Hematopoietic multipotent progenitor cell treated with erythropoietin and hydrocortisone succinate and interleukin-3 and kit ligand, for 6 days (in vitro differentiated cells): ENCODE data around the gene ASIC2.

Experiments
- DNase-seq: peaks from one replicate; pipeline ENCODE4 v3.0.0-alpha.2; 2015

Gene ASIC2

GRCh38 chr17:33242375-33243124 is 50.5 kb downstream of the ASIC2 start:
- DNase-seq: no peak

GRCh38 chr17:33241390-33241789 is 51.7 kb downstream of the ASIC2 start:
- DNase-seq: no peak

DNA sequence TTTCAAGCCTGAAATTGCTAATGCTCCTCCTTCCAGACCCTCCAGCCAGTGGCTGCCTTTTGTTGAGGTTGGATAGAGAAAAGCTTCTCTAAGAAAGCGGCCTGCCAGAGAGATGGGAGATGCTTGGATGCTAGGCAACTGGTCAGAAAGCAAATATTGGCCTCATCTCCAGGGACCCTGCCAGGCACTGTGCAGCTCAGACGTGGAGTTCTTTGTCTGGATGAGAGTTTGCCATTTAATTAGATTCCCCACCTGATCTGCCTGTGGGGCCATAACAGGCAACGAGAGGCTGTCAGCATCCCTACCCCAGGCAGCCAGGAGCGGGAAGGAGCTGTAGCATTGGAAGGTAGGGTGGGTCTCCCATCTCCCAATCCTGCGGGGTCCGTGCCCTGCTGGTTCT is 52.7 kb downstream of the ASIC2 start:
- DNase-seq: no peak

DNA sequence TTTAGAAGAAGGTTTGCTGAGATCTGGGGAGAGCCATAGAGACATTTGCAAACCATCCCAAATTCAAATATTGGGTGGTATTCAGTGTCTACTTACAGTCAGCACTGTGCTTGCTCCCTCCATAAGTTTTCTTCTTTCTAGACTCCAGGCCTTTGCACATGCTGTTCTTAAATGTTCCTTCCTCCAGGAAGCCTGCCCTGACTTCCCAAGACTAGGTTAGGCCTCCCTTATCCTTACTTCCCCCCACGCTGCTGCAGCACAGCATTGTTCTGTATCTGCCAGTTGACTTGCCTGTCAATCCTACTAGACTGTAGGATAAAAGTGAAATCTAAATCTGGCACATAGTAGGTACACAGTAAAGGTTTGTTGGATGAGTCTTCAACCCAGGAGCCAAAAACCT is 53.4 kb downstream of the ASIC2 start:
- DNase-seq: no peak

GRCh38 chr17:33234930-33235685 is 58.0 kb downstream of the ASIC2 start:
- DNase-seq: no peak

DNA sequence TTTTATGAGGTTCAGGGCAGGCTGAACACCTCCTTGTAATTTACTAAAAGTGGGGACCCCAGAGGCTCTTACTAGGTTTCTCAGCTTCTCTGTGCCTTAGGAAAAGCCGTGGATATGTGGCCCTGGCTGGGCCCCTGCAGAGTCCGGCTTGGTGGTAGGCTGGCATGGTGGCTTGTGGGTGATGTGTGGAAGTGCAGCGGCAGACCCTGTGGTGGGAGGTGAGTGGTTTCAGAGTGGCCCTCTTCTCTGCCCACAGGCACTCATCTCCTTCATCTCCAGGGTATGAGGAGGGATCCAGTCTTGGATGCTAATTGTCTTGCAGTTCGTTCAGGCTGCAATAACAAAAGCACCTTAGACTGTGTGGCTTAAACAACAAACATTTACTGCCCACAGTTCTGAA is 58.9 kb downstream of the ASIC2 start:
- DNase-seq: no peak

DNA sequence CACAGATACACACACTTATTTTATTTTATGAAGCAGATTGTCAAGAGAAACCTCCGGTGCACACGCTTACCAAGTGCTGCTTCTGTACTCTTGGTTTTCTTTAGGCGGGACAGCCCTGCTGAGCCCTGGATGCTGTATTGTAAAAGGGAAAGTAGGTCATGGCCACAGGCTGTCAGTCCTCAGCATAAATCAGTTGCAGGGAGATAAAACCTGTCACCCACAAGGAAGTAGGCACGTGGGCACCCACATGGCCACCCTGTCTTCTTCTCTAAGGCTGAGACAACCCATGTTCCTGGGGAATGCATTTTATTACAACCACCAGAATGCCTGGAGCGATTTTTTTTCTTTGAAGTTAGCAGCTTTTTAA is 59.3 kb downstream of the ASIC2 start:
- no peak for DNase-seq

GRCh38 chr17:33229499-33229898 is 63.6 kb downstream of the ASIC2 start:
- DNase-seq: no peak

DNA sequence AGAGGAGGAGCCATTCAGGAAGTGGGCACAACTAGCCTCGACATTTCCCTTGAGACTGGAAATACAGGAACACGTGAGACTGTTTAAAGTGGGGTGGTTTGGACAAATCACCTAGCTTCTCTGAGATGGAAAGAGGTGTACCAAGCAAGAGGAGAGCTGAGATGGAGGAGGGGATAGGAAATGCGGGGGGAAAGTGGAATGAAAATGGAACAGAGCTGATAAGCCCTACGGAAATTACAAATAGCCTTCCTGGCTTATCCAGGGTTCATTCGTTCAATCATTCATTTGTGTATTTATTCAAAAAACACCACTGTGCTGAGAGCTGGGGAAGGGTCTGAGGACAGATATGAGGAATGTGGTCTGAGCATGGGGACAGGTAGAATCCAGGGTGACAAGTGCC is 64.1 kb downstream of the ASIC2 start:
- no peak for DNase-seq

DNA sequence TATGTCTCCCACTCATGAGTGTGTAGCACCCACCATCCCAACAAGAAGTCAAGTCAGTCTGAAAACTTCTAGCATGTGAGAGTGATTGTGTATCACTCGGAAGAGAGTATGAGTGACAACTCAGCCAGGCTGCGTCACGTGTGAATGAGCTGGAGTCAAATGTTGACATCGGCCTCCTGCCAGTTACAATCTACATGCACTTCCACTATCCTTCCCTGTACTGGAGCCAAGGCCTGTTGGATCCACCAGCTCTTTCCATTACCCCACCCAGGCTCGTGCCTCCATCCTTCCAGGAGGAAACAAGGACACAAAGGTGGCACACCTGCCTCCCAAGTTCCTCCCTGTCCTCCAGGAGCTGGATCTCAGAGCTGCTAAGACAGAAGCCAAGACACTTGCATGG is 64.5 kb downstream of the ASIC2 start:
- DNase-seq: no peak

DNA sequence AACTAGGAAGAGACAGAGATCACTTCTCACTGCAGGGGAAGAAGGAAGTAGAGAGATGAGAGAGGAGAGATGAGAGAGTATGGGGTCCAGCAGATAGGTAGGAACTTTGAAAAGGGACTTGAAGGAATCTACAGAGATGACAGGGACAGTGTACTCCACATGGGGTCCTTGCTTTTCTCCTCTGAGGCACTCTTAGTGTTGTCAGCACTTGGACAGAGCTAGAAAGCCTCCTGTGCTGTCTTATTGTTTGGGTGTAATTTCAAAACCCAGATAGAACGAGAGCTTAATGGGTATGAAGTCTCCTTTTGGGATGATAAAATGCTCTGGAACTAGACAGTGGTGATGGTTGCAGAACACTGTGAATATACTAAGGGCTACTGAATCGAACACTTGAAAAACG is 65.2 kb downstream of the ASIC2 start:
- DNase-seq: no peak

DNA sequence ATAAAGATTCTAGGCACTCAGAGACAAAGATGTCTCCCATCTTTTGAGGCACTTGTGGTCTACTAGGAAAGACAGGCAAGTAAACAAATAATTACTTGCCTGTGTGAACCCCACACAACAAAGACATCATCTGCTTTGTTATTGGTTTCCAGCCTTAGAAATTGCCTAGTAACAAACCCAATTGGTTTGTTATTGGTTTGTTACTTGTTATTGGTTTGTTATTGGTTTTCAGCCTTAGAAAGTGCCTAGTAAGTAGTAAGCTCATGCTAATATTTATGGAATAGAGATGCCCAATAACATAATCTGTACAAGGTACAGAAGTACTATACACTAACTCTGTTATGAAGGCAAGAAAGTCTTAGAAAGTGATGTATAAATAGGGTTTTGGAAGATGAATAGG is 67.1 kb downstream of the ASIC2 start:
- DNase-seq: no peak

DNA sequence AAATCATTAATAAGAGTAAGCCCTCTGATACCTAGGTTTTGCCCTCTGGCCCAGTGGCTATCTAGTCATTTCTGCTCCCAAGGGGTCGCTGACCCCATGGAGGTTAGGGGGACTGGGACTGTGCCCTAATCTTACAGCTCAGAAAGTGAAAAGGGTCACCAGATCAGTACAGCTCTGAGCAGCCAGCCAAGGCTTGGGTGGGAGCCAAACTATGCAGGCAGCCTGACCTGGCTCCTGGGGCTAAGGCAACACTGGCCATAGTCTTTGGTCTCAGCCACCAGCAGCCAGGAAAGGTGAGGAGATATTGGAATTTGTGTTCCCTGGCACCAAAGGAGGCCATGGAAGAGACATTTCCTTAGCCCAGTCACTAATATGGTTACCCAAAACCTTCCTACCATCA is 67.6 kb downstream of the ASIC2 start:
- no peak for DNase-seq

DNA sequence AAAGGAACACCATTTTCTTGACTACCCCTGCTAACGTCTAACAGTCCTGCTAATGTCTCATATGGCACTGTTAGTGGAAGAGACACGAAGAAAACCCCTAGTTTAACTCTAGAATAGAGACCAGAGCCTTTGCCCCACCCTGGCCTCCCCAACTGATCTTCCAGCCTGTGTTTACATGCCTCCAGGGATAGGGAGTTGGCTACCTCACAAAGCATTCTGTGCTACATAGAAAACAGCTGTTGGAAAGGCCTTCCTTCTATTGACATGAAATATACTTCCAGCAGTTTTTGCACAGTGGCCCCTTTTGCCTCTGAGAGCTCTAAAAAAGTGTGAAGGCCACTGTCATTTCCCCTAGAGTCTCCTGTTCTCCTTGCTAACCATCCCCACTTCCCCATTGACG is 73.1 kb downstream of the ASIC2 start:
- DNase-seq: no peak

DNA sequence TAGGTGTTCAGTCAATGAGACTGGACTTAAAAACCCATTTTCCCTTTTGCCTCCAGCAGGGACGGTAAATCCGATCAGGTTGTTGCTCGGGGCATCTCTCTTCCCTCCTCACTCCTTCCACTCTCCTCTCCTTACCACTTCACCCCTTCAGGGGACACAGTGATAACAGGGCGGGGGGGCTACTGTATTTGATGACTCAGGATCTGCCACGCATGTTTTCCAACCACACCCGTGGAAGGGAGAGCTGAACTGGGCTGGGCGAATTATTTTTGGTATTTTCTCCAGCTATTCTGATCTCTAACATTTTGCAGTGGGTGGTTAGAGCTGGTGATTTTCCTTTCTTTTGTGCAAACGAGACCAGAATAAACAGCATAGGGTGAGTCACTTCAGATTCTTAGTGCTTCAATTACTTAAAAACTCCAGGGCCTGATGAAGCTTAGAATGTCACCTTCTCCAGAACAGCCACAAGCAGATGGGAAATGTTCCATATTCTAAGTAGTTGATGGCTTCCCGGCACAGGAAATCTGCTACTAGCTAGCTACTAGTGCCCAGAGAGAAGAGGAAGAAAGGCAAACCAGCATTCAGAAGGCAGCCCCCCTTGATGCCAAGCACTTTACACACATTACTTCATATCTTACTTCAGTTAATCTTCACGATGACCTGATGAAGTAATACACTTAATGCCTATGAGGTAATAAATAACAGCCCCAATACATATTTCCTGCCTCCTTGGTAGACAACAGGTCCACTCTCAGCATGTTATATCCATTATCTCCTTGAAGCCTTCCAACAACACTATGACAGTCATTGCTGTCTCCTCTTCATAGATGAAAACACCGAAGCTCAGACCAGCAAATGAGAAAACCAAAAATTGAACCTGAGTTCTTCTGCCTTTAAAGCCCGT is 74.1 kb downstream of the ASIC2 start:
- no peak for DNase-seq

DNA sequence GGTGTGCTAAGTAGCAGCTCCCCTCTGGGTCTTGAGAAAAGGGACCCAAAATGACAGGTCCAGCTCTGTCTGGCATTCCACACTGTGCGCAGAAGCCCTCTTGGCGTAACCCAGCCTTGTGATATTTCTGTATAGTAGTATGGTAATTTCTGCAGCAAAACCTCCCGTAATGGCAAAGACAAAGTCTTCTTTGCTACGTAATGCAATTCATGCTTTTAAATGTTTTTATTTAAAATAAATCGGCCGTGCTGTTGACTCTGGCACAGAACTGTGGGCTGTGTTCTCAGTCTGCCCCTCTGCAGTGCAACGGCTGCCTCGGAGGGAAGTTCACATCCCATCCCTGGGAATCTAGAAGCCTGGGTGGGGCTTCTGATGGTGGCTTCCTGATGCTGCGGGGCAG is 75.2 kb downstream of the ASIC2 start:
- no peak for DNase-seq

DNA sequence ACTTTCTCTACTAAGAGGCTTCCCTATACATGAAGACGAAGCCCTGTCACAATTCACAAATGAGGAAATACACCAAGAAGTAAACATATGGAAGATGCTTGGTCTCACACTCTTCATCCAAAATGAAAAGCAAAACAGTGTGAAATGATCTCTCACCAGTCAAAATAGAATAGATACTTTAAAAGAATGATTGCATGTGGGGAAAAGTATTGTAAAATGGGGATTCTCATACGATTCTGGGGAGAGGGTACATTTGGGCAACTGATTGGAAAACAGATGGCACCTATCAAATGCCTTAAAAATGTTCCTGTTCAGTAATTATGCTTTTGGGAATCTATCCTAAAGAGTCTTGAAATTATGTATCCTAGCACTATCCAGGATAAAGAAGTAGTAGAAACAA is 78.1 kb downstream of the ASIC2 start:
- no peak for DNase-seq

GRCh38 chr17:33210285-33210684 is 82.8 kb downstream of the ASIC2 start:
- no peak for DNase-seq

GRCh38 chr17:33209671-33210070 is 83.4 kb downstream of the ASIC2 start:
- no peak for DNase-seq

GRCh38 chr17:33207231-33207630 is 85.9 kb downstream of the ASIC2 start:
- DNase-seq: no peak

DNA sequence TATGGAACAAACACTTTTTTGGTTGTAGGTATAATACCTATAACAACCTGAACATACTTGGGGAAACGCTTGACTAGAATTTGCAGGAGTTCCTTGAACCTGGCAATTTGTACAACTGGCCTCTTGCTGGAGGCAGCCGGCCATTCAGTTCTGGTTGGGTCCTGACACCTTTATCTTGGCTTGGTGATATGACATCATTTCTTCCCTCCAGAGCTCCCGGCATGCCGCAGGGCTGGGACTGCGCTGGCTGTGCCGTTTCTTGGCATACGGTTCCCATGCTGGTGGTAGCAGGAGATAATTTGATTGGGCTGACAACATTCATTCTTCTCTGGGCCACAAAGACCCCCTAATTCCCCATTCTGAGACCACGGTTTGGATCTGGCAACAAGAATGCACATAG is 87.5 kb downstream of the ASIC2 start:
- DNase-seq: no peak

GRCh38 chr17:33204701-33205100 is 88.4 kb downstream of the ASIC2 start:
- no peak for DNase-seq

DNA sequence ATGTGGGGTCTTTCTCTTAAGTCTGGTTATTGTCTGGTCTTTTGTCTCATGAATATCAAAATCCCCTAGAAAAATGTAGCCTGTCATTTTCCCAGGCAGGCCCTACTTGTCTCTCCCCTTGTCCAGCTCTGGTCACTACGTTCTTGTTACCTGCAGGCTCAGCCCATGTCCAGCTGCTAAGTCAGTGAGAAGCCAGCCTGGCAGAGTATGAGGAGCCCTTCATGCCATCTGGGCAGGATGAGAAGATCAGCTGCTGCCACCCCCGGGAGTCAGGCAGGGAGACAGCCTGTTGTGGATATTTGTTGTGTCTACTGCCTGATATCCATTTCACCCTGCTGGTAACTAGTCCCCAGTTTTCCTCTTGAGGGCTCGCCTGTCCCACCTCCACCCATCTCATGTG is 88.9 kb downstream of the ASIC2 start:
- DNase-seq: no peak
